SK-N-SH treated with all-trans-retinoic acid at 6 μM for 48 hours (cell line): ENCODE data around the gene SLC4A4.

Experiments
- ATAC-seq: fragments of 200-7000 bp; cut with Tn5 transposase; 3 replicates; pipeline ENCODE4 v1.9.1; 2020; ENCODE audit warnings: mild to moderate bottlenecking, moderate library complexity
- ARNTL ChIP-seq: fragments of 450-650 bp; formaldehyde crosslinking; IDR thresholded peaks from 2 replicates; pipeline ENCODE4 v1.5.0; 2020; ENCODE audit warnings: low read depth, mild to moderate bottlenecking, moderate library complexity, borderline replicate concordance
- BACH2 ChIP-seq: fragments of 250-450 bp; sonication (Bioruptor Pico); IDR thresholded peaks from 2 replicates; pipeline ENCODE4 v1.9.0; 2021; ENCODE audit warnings: mild to moderate bottlenecking, borderline replicate concordance
- CSDC2 ChIP-seq: fragments of 250-450 bp; sonication (Bioruptor Pico); IDR thresholded peaks from 2 replicates; pipeline ENCODE4 v1.5.0; 2020; ENCODE audit warnings: mild to moderate bottlenecking, moderate library complexity
- ESRRG ChIP-seq: fragments of 250-450 bp; sonication (Bioruptor Pico); IDR thresholded peaks from 2 replicates; pipeline ENCODE4 v1.6.1; 2021; ENCODE audit warnings: mild to moderate bottlenecking
- GLIS3 ChIP-seq: fragments of 250-450 bp; sonication (Bioruptor Pico); IDR thresholded peaks from 2 replicates; pipeline ENCODE4 v1.5.0; 2020; ENCODE audit warnings: mild to moderate bottlenecking, moderate library complexity
- ISL1 ChIP-seq: fragments of 250-450 bp; sonication (Bioruptor Pico); IDR thresholded peaks from 2 replicates; pipeline ENCODE4 v2.1.2; 2022; ENCODE audit warnings: mild to moderate bottlenecking, moderate library complexity
- OSR1 ChIP-seq: fragments of 250-450 bp; sonication (Bioruptor Pico); IDR thresholded peaks from 2 replicates; pipeline ENCODE4 v1.8.0; 2022; ENCODE audit warnings: moderate library complexity, mild to moderate bottlenecking, inconsistent platforms
- PPARA ChIP-seq: fragments of 250-450 bp; sonication (Bioruptor Pico); IDR thresholded peaks from 2 replicates; pipeline ENCODE4 v1.5.0; 2020; ENCODE audit warnings: mild to moderate bottlenecking, borderline replicate concordance
- RARB ChIP-seq: fragments of 250-450 bp; sonication (Bioruptor Pico); IDR thresholded peaks from 2 replicates; pipeline ENCODE4 v1.8.0; 2021; ENCODE audit warnings: mild to moderate bottlenecking, moderate library complexity
- SNAI2 ChIP-seq: fragments of 250-450 bp; sonication (Bioruptor Pico); IDR thresholded peaks from 2 replicates; pipeline ENCODE4 v1.5.0; 2020; ENCODE audit warnings: mild to moderate bottlenecking, moderate library complexity
- TCF4 ChIP-seq: fragments of 250-450 bp; sonication (Bioruptor Pico); IDR thresholded peaks from 2 replicates; pipeline ENCODE4 v1.8.0; 2021; ENCODE audit warnings: mild to moderate bottlenecking, moderate library complexity, borderline replicate concordance
- ZC3H10 ChIP-seq: fragments of 250-450 bp; sonication (Bioruptor Pico); IDR thresholded peaks from 2 replicates; pipeline ENCODE4 v1.5.1; 2021; ENCODE audit warnings: mild to moderate bottlenecking, moderate library complexity
- ZFP3 ChIP-seq: fragments of 250-450 bp; sonication (Bioruptor Pico); IDR thresholded peaks from 2 replicates; pipeline ENCODE4 v1.5.0; 2020; ENCODE audit warnings: mild to moderate bottlenecking, moderate library complexity
- ZFP30 ChIP-seq: fragments of 450-650 bp; formaldehyde crosslinking; IDR thresholded peaks from 2 replicates; pipeline ENCODE4 v1.5.0; 2022; ENCODE audit warnings: mild to moderate bottlenecking, moderate library complexity
- ZNF565 ChIP-seq: fragments of 450-650 bp; formaldehyde crosslinking; conservative IDR thresholded peaks from 2 replicates; pipeline ENCODE4 v1.5.0; 2020; ENCODE audit warnings: low read depth, mild to moderate bottlenecking, moderate library complexity
- ZNF70 ChIP-seq: fragments of 450-650 bp; formaldehyde crosslinking; IDR thresholded peaks from 2 replicates; pipeline ENCODE4 v1.5.0; 2020; ENCODE audit warnings: mild to moderate bottlenecking, moderate library complexity
- ZNF8 ChIP-seq: fragments of 450-650 bp; formaldehyde crosslinking; IDR thresholded peaks from 2 replicates; pipeline ENCODE4 v1.5.0; 2020; ENCODE audit warnings: mild to moderate bottlenecking, moderate library complexity
- TF ChIP-seq, protein P1 (sequence below): fragments of 250-450 bp; sonication (Bioruptor Pico); IDR thresholded peaks from 2 replicates; pipeline ENCODE4 v1.8.0; 2021; ENCODE audit warnings: low read depth, mild to moderate bottlenecking, moderate library complexity, borderline replicate concordance
- TF ChIP-seq, protein P2 (sequence below): fragments of 250-450 bp; sonication (Bioruptor Pico); IDR thresholded peaks from 2 replicates; pipeline ENCODE4 v1.8.0; 2020; ENCODE audit warnings: mild to moderate bottlenecking, moderate library complexity, borderline replicate concordance
- TF ChIP-seq, protein P3 (sequence below): fragments of 250-450 bp; sonication (Bioruptor Pico); IDR thresholded peaks from 2 replicates; pipeline ENCODE4 v1.5.1; 2021; ENCODE audit warnings: mild to moderate bottlenecking, moderate library complexity
- TF ChIP-seq, protein P4 (sequence below): fragments of 250-450 bp; sonication (Bioruptor Pico); IDR thresholded peaks from 2 replicates; pipeline ENCODE4 v1.5.0; 2020; ENCODE audit warnings: mild to moderate bottlenecking, moderate library complexity
- TF ChIP-seq, protein P5 (sequence below): fragments of 250-450 bp; sonication (Bioruptor Pico); IDR thresholded peaks from 2 replicates; pipeline ENCODE4 v1.5.1; 2020; ENCODE audit warnings: low read depth, mild to moderate bottlenecking, moderate library complexity

SLC4A4 gene

DNA sequence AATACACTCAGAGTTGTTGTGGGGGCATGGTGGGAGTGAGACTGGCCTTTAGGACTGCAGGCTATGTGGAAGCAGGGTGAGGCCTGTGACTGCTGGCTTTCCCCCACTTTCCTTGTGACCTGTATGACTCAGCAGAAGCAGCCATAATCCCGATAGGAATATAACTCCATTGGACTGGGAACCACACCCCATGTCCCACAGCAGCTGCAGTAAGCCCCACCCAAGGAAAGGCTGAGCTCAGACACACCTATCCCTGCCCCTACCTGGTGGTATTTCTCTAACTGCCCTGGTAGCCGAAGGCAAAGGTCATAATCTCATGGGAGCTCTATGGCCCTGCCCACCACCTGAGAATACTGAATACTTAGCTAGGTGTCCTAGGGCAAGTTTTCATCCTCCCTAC lies 275.8 kb downstream of the SLC4A4 start:
- no peak for ATAC-seq
- TF ChIP-seq ISL1 (CRISPR knock-in tag), result no peak
- no peak for TF ChIP-seq ZFP3 (CRISPR knock-in tag)
- TF ChIP-seq GLIS3 (CRISPR knock-in tag), result no peak
- TF ChIP-seq ZC3H10 (CRISPR knock-in tag), result no peak
- TF ChIP-seq, protein P1, sequence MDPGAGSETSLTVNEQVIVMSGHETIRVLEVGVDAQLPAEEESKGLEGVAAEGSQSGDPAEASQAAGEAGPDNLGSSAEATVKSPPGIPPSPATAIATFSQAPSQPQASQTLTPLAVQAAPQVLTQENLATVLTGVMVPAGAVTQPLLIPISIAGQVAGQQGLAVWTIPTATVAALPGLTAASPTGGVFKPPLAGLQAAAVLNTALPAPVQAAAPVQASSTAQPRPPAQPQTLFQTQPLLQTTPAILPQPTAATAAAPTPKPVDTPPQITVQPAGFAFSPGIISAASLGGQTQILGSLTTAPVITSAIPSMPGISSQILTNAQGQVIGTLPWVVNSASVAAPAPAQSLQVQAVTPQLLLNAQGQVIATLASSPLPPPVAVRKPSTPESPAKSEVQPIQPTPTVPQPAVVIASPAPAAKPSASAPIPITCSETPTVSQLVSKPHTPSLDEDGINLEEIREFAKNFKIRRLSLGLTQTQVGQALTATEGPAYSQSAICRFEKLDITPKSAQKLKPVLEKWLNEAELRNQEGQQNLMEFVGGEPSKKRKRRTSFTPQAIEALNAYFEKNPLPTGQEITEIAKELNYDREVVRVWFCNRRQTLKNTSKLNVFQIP (CRISPR knock-in tag), result no peak
- TF ChIP-seq, protein P2, sequence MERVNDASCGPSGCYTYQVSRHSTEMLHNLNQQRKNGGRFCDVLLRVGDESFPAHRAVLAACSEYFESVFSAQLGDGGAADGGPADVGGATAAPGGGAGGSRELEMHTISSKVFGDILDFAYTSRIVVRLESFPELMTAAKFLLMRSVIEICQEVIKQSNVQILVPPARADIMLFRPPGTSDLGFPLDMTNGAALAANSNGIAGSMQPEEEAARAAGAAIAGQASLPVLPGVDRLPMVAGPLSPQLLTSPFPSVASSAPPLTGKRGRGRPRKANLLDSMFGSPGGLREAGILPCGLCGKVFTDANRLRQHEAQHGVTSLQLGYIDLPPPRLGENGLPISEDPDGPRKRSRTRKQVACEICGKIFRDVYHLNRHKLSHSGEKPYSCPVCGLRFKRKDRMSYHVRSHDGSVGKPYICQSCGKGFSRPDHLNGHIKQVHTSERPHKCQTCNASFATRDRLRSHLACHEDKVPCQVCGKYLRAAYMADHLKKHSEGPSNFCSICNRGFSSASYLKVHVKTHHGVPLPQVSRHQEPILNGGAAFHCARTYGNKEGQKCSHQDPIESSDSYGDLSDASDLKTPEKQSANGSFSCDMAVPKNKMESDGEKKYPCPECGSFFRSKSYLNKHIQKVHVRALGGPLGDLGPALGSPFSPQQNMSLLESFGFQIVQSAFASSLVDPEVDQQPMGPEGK, result no peak
- no peak for TF ChIP-seq ESRRG (CRISPR knock-in tag)
- no peak for TF ChIP-seq ZNF70 (CRISPR knock-in tag)
- TF ChIP-seq OSR1 (CRISPR knock-in tag), result no peak
- TF ChIP-seq, protein P3, sequence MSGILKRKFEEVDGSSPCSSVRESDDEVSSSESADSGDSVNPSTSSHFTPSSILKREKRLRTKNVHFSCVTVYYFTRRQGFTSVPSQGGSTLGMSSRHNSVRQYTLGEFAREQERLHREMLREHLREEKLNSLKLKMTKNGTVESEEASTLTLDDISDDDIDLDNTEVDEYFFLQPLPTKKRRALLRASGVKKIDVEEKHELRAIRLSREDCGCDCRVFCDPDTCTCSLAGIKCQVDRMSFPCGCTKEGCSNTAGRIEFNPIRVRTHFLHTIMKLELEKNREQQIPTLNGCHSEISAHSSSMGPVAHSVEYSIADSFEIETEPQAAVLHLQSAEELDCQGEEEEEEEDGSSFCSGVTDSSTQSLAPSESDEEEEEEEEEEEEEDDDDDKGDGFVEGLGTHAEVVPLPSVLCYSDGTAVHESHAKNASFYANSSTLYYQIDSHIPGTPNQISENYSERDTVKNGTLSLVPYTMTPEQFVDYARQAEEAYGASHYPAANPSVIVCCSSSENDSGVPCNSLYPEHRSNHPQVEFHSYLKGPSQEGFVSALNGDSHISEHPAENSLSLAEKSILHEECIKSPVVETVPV (CRISPR knock-in tag), result no peak
- TF ChIP-seq RARB (CRISPR knock-in tag), result no peak
- TF ChIP-seq PPARA (CRISPR knock-in tag), result no peak
- no peak for TF ChIP-seq BACH2 (CRISPR knock-in tag)
- no peak for TF ChIP-seq ZNF8
- TF ChIP-seq, protein P4, sequence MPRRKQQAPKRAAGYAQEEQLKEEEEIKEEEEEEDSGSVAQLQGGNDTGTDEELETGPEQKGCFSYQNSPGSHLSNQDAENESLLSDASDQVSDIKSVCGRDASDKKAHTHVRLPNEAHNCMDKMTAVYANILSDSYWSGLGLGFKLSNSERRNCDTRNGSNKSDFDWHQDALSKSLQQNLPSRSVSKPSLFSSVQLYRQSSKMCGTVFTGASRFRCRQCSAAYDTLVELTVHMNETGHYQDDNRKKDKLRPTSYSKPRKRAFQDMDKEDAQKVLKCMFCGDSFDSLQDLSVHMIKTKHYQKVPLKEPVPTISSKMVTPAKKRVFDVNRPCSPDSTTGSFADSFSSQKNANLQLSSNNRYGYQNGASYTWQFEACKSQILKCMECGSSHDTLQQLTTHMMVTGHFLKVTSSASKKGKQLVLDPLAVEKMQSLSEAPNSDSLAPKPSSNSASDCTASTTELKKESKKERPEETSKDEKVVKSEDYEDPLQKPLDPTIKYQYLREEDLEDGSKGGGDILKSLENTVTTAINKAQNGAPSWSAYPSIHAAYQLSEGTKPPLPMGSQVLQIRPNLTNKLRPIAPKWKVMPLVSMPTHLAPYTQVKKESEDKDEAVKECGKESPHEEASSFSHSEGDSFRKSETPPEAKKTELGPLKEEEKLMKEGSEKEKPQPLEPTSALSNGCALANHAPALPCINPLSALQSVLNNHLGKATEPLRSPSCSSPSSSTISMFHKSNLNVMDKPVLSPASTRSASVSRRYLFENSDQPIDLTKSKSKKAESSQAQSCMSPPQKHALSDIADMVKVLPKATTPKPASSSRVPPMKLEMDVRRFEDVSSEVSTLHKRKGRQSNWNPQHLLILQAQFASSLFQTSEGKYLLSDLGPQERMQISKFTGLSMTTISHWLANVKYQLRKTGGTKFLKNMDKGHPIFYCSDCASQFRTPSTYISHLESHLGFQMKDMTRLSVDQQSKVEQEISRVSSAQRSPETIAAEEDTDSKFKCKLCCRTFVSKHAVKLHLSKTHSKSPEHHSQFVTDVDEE (CRISPR knock-in tag), result no peak
- TF ChIP-seq ARNTL (CRISPR knock-in tag), result no peak

DNA sequence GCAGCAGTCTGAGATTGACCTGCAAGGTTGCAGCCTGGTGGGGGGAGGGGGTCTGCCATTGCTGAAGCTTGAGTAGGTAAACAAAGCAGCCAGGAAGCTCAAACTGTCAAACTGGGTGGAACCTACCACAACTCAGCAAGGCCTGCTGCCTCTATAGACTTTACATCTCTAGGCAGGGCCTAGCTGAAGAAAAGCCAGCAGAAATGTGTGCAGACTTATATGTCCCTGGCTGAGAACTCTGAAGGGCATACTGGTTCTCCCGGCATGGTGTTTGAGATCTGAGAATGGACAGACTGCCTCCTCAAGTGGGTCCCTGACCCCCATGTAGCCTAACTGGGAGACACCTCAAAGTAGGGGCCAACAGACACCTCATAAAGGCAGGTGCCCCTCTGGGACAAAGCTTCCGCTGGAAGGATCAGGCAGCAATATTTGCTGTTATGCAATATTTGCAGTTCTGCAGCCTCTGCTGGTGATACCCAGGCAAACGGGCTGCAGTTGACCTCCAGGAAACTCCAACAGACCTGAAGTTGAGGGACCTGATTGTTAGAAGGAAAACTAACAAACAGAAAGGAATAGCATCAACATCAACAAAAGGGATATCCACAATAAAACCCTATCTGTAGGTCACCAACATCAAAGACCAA lies 277.5 kb downstream of the SLC4A4 start:
- TF ChIP-seq, protein P5, sequence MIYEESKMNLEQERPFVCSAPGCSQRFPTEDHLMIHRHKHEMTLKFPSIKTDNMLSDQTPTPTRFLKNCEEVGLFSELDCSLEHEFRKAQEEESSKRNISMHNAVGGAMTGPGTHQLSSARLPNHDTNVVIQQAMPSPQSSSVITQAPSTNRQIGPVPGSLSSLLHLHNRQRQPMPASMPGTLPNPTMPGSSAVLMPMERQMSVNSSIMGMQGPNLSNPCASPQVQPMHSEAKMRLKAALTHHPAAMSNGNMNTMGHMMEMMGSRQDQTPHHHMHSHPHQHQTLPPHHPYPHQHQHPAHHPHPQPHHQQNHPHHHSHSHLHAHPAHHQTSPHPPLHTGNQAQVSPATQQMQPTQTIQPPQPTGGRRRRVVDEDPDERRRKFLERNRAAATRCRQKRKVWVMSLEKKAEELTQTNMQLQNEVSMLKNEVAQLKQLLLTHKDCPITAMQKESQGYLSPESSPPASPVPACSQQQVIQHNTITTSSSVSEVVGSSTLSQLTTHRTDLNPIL, result no peak
- no peak for TF ChIP-seq ZNF565
- no peak for TF ChIP-seq RARB (CRISPR knock-in tag)
- no peak for TF ChIP-seq TCF4 (CRISPR knock-in tag)
- no peak for TF ChIP-seq SNAI2 (CRISPR knock-in tag)
- no peak for TF ChIP-seq ZFP30 (CRISPR knock-in tag)
- TF ChIP-seq CSDC2 (CRISPR knock-in tag), result no peak
- TF ChIP-seq, protein P1 (CRISPR knock-in tag), result no peak
- no peak for TF ChIP-seq PPARA (CRISPR knock-in tag)
- no peak for TF ChIP-seq OSR1 (CRISPR knock-in tag)
- TF ChIP-seq ZNF70 (CRISPR knock-in tag), result no peak
- no peak for TF ChIP-seq ZFP3 (CRISPR knock-in tag)
- no peak for ATAC-seq
